ENCODE results near the gene TMEM37.
"Not testable (repeated sequence)": the region's sequence is repeated elsewhere in the genome, so short reads cannot be mapped to it uniquely, and the experiment has no call there.

TMEM37 gene
- total RNA-seq = 0.09 to 0.67 reads per million in 2 donors

GRCh38 chr2:119431155-119431975, at the start of gene TMEM37:
Gene TMEM37 (plus strand): TSS chr2:119431854. CDS start chr2:119431904, 50 bp downstream.
- DNase-seq = no peak

GRCh38 chr2:119383410-119384140, 48.1 kb upstream of the TMEM37 start:
- no peak for DNase-seq

- DNase-seq = no peak
These were observed 46.7 kb upstream of the TMEM37 start for GRCh38 chr2:119384971-119385370.

GRCh38 chr2:119385466-119385865, 46.2 kb upstream of the TMEM37 start:
- DNase-seq = no peak

- no peak for DNase-seq
These were observed 44.1 kb upstream of the TMEM37 start for GRCh38 chr2:119387381-119388129.

- DNase-seq = no peak
These were observed 41.9 kb upstream of the TMEM37 start for GRCh38 chr2:119389615-119390306.

- DNase-seq = no peak
These were observed 37.5 kb upstream of the TMEM37 start for GRCh38 chr2:119393971-119394748.

- no peak for DNase-seq
These were observed 34.5 kb upstream of the TMEM37 start for GRCh38 chr2:119397196-119397595.

- DNase-seq = no peak
These were observed 29.5 kb upstream of the TMEM37 start for GRCh38 chr2:119402106-119402505.

GRCh38 chr2:119402645-119403560, 28.8 kb upstream of the TMEM37 start:
- no peak for DNase-seq

- DNase-seq = not testable (repeated sequence)
These were observed 28.0 kb upstream of the TMEM37 start for GRCh38 chr2:119403618-119404017.

- no peak for DNase-seq
These were observed 26.5 kb upstream of the TMEM37 start for GRCh38 chr2:119405151-119405550.

GRCh38 chr2:119407430-119408220, 24.0 kb upstream of the TMEM37 start:
- DNase-seq = no peak

GRCh38 chr2:119408221-119408619, 23.4 kb upstream of the TMEM37 start:
- DNase-seq = no peak

GRCh38 chr2:119409506-119409905, 22.1 kb upstream of the TMEM37 start:
- no peak for DNase-seq

- no peak for DNase-seq
These were observed 16.8 kb upstream of the TMEM37 start for GRCh38 chr2:119414894-119415293.

GRCh38 chr2:119415630-119416029, 16.0 kb upstream of the TMEM37 start:
- no peak for DNase-seq

GRCh38 chr2:119416299-119416923, 15.2 kb upstream of the TMEM37 start:
- DNase-seq = no peak

- no peak for DNase-seq
These were observed 13.7 kb upstream of the TMEM37 start for GRCh38 chr2:119417908-119418307.
